ENCODE measurements around the gene STK24. TPM values are rescaled to one million over a fixed set of nuclear protein-coding genes. Genes with fewer than 3 reads are reported as not detected.
"Not testable (repeated sequence)": the region's sequence is repeated elsewhere in the genome, so short reads cannot be mapped to it uniquely, and the experiment has no call there.

STK24 gene
- total RNA-seq, 1 experiment from 2014 or later = 107 TPM

- no peak for DNase-seq
- H3K27me3 ChIP-seq (ENCODE audit: control insufficient read depth, insufficient read depth, low read length) = no peaks in the 10 kb centered on the region
- peaks cover 1% of the 10 kb centered on the region for H3K36me3 ChIP-seq (replicated peaks; ENCODE audit: control insufficient read depth, insufficient read depth, low read length)
- no peak overlapping the region for H3K4me3 ChIP-seq (ENCODE audit: insufficient read depth, low read depth, low read length)
These were observed 147.4 kb downstream of the STK24 start for GRCh38 chr13:98429531-98429930.

DNA sequence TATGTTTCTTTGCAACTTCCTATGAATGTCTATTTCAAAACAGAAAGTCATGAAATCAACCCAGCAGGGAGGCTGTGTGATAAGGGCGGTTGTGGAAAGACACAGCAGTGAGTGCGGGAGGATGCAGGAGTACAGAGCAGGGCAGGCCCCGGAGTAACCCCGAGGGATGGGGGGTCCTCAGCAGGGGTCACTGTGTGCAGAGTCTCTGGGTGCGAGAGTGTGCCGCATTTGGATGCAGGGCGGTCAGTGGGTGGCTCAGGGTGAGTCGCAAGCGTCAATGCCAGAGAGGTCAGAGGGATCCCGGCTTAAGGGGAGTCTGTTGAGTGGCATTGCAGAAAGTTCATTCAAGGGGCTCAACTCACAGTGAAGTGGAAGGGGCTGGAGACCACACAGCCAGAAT is 147.8 kb downstream of the STK24 start:
- Histone ChIP-seq H3K4me3 (ENCODE audit: insufficient read depth, low read depth, low read length) (no peak overlapping the region), H3K27me3 (ENCODE audit: control insufficient read depth, insufficient read depth, low read length) (no peaks in the 10 kb centered on the region), H3K36me3 (replicated peaks; ENCODE audit: control insufficient read depth, insufficient read depth, low read length) (peaks cover 1% of the 10 kb centered on the region)
- no peak for DNase-seq

DNA sequence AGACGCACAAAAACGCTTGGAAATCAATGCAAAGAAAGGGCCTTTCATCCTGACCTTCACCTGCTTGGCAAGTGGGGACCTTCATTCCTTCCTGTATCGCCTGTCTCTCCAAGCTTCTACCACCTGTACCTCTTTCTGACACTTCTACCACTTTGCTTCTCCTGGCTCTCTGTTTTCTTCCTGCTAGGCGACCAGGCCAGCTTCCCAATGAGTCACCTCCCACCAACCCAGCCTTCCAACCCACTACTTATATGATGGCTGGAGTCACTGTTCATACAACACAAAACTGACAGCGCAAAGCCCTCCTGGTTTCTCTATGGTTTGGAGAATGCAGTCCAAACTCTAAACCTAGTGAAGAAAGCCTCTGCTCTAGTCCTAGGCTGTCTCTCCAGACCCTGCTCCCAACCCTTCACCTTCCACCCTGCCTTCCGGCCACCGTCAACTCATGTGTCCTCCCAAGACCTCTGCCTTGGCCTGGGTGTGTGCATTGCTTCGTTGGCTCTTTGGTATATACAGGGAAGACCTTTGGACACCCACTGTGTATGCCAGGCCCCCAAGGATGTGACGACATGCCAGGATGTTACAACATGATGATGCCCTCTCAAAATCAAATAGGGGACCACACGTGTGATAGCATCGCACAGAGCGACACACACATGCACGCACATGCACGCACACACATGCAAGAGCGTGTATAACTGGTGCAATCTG is 148.5 kb downstream of the STK24 start:
- DNase-seq = no peak
- Histone ChIP-seq H3K27me3 (ENCODE audit: control insufficient read depth, insufficient read depth, low read length) (no peaks in the 10 kb centered on the region), H3K4me3 (ENCODE audit: insufficient read depth, low read depth, low read length) (no peak overlapping the region), H3K36me3 (replicated peaks; ENCODE audit: control insufficient read depth, insufficient read depth, low read length) (peaks cover 1% of the 10 kb centered on the region)

DNA sequence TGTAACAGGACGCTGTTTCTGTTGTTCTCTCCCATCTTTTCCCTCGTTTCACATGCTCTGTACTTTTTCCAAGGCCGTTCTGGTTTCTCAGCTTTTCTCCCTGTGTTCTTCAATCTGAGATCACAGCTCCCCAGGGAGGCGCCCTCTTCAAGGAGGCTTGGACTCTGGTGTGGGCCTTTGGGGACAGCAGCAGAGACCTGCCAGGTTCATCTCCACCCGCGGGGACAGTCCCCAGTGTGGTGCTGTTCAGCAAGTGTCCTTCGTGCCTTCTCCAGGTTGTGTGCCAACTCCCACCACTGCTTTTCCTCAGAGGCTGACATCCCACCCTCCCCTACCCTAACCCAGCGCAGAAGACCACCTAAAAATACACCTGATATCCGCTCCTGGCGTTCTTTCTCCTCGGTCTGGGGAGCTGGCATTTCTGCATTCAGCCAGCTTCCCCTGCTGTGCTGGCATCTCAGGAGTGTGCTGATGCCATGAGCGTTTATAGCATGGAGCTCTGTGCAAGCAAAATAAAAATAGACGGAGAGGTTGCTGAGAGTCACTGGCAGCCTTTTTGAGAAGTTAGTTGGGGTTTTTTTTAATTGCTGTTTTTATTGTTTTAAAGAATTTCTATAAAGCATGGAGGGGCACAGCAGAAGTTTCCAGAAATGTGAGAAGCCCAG is 149.4 kb downstream of the STK24 start:
- Histone ChIP-seq H3K27me3 (ENCODE audit: control insufficient read depth, insufficient read depth, low read length) (no peaks in the 10 kb centered on the region), H3K36me3 (replicated peaks; ENCODE audit: control insufficient read depth, insufficient read depth, low read length) (peaks cover 1% of the 10 kb centered on the region), H3K4me3 (ENCODE audit: insufficient read depth, low read depth, low read length) (no peak overlapping the region)
- no peak for DNase-seq

DNA sequence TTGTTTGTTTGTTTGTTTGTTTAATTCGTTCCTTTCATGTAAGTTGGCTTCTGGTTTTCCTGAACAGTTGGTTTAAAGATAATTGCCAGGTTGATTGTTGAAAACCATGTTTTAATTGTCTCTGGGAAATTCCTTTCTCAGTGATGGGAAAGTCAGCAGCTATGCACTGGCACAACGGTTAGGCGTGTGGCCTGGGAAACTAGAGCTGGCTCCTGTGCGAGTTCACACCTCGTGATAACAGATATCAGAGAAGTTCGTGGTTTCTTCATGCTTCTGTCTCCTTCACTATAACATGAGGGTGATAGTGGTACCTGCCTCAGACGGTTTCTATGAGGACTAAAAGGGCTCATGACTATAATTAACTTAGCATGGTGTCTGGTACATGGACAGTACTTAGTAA is 153.5 kb downstream of the STK24 start:
- no peak for DNase-seq
- H3K4me3 ChIP-seq (ENCODE audit: insufficient read depth, low read depth, low read length) = no peak overlapping the region
- H3K36me3 ChIP-seq (replicated peaks; ENCODE audit: control insufficient read depth, insufficient read depth, low read length) = no peaks in the 10 kb centered on the region; the same call in none of the 2 replicates
- no peaks in the 10 kb centered on the region for H3K27me3 ChIP-seq (ENCODE audit: control insufficient read depth, insufficient read depth, low read length)

- H3K4me3 ChIP-seq (ENCODE audit: insufficient read depth, low read depth, low read length) = no peak overlapping the region
- no peak for DNase-seq
- H3K36me3 ChIP-seq (replicated peaks; ENCODE audit: control insufficient read depth, insufficient read depth, low read length) = no peaks in the 10 kb centered on the region; the same call in none of the 2 replicates
- H3K27me3 ChIP-seq (ENCODE audit: control insufficient read depth, insufficient read depth, low read length) = no peaks in the 10 kb centered on the region
These were observed 154.9 kb downstream of the STK24 start for GRCh38 chr13:98422046-98422445.

DNA sequence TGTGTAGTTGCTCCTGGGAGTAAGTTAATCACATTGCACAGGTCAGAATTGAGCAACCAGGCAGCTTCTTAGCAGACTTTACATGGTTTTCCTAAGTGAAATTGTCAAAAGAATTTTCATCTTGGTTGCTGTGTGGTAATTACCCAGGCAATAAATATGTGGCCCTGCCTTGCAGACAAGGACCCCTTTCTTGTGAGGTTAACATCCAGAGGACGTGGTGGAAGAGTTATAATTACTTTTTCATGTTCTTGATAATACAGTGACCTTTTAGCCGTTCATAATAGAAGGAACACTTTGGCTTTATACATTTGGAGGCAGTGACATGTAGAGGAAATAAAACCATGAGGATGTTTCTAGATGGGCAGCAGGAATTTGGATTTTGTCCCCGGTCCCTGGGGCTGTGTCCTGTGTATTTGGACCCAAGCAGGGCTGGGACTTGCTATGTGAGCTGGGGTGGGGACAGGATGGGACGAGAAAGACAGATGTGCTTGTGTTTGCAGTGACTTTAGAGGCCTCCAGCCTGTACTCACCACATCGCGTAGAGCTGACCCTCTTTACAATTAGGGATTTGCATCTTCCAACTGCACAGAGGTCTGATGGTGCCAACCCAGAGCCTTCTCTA is 156.2 kb downstream of the STK24 start:
- H3K4me3 ChIP-seq (ENCODE audit: insufficient read depth, low read depth, low read length) = no peak overlapping the region
- no peaks in the 10 kb centered on the region for H3K27me3 ChIP-seq (ENCODE audit: control insufficient read depth, insufficient read depth, low read length)
- H3K36me3 ChIP-seq (replicated peaks; ENCODE audit: control insufficient read depth, insufficient read depth, low read length) = no peaks in the 10 kb centered on the region; the same call in none of the 2 replicates
- no peak for DNase-seq

DNA sequence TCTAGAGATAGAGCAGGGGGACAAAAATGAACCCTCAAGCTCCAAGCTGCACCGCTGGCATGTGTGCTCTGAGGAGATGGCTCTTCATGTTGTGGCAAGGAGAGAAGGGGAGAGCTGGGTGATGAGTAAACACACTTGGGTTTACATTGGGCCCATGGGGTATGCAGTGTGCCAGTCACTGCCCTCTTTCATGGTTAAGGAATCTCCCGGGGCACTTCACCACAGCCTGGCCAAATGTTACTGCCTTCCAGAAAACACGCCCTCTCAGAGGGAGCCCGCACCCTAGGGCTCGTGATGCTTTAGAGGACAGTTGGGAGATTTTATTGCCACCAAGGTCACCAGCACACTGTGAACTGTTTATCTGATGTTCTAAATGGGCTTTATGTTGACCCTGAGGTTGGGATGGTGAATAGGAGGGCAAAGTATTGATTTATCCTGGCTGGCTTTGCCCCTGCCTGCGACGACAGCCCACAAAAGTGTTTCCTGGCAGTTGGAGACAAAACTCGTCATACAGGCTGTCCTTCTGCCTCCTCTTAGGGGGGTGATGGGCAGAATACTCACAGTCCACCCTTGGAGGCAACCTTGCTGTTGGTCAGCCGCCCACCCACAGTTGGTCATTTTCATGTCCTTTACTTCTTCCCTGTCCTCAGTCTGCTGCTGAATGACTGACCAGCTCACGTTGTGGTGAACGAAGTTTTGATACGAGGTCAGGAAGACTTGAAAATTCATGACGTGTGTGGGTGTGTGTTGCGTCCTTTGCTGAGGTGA is 156.9 kb downstream of the STK24 start:
- no peak for DNase-seq
- Histone ChIP-seq H3K27me3 (ENCODE audit: control insufficient read depth, insufficient read depth, low read length) (no peaks in the 10 kb centered on the region), H3K36me3 (replicated peaks; ENCODE audit: control insufficient read depth, insufficient read depth, low read length) (no peaks in the 10 kb centered on the region; the same call in none of the 2 replicates), H3K4me3 (ENCODE audit: insufficient read depth, low read depth, low read length) (no peak overlapping the region)

- Histone ChIP-seq H3K36me3 (replicated peaks; ENCODE audit: control insufficient read depth, insufficient read depth, low read length) (peaks cover 1% of the 10 kb centered on the region), H3K4me3 (ENCODE audit: insufficient read depth, low read depth, low read length) (no peak overlapping the region), H3K27me3 (ENCODE audit: control insufficient read depth, insufficient read depth, low read length) (no peaks in the 10 kb centered on the region)
- DNase-seq = no peak
These were observed 160.5 kb downstream of the STK24 start for GRCh38 chr13:98416408-98416807.

DNA sequence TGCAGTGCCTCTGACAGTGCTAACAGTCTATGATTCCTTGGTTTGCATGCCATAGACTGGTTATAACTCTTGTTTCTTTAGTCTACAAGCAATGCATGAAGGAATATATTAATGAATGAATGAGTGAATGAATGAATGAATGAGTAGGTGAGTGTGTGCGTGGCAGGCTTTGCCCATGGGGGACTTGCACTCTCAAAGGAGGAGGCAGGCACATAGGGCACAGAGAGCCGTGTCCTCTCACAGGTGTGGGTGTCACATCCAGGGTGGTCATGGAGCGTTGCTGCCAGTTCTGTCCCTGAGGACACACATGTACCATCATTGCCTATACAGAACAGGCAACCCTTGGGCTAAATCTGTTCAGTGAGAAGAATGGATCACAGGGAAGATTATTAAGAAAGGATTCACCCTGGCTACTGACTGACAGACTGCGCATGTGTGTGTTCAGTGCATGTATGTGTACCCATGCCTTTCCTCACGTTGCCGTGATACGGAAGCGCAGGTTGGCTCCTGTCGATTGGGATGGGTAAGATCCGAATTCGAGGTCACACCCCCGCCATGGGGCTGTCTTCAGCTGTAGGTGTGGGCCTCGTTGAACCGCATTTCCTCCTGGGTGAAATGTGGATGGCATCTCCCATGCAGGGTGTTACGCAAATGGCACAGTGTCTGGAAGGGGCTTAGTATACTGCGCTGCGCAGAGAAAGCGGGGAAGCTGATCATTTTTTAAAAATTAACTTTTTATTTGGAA is 161.4 kb downstream of the STK24 start:
- H3K27me3 ChIP-seq (ENCODE audit: control insufficient read depth, insufficient read depth, low read length) = no peaks in the 10 kb centered on the region
- no peak for DNase-seq
- H3K4me3 ChIP-seq (ENCODE audit: insufficient read depth, low read depth, low read length) = no peak overlapping the region
- H3K36me3 ChIP-seq (replicated peaks; ENCODE audit: control insufficient read depth, insufficient read depth, low read length) = peaks cover 1% of the 10 kb centered on the region

GRCh38 chr13:98413796-98414195 is 163.1 kb downstream of the STK24 start:
- DNase-seq = no peak
- H3K27me3 ChIP-seq (ENCODE audit: control insufficient read depth, insufficient read depth, low read length) = no peaks in the 10 kb centered on the region
- peaks cover 2% of the 10 kb centered on the region for H3K36me3 ChIP-seq (replicated peaks; ENCODE audit: control insufficient read depth, insufficient read depth, low read length)
- no peak overlapping the region for H3K4me3 ChIP-seq (ENCODE audit: insufficient read depth, low read depth, low read length)

DNA sequence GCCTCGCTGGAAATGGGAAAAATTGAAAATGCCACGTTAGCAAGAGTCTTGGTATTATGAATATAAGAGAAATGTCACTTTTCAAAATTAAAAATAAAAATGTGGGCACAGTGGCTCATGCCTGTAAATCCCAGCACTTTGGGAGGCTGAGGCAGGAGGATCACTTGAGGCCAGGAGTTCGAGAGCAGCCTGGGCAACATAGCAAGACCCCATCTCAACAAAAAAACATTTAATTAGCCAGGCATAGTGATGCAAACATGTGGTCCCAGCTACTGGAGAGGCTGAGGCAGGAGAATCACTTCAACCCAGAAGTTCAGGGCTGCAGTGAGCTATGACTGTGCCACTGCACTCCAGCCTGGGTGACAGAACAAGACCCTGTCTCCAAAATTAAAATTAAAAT is 163.6 kb downstream of the STK24 start:
- H3K36me3 ChIP-seq (replicated peaks; ENCODE audit: control insufficient read depth, insufficient read depth, low read length); H3K27me3 ChIP-seq (ENCODE audit: control insufficient read depth, insufficient read depth, low read length); DNase-seq; H3K4me3 ChIP-seq (ENCODE audit: insufficient read depth, low read depth, low read length): not testable (repeated sequence)

GRCh38 chr13:98411617-98412265 is 165.2 kb downstream of the STK24 start:
- H3K36me3 ChIP-seq (replicated peaks; ENCODE audit: control insufficient read depth, insufficient read depth, low read length) = peaks cover 2% of the 10 kb centered on the region
- H3K4me3 ChIP-seq (ENCODE audit: insufficient read depth, low read depth, low read length) = no peak overlapping the region
- DNase-seq = no peak
- H3K27me3 ChIP-seq (ENCODE audit: control insufficient read depth, insufficient read depth, low read length) = no peaks in the 10 kb centered on the region

DNA sequence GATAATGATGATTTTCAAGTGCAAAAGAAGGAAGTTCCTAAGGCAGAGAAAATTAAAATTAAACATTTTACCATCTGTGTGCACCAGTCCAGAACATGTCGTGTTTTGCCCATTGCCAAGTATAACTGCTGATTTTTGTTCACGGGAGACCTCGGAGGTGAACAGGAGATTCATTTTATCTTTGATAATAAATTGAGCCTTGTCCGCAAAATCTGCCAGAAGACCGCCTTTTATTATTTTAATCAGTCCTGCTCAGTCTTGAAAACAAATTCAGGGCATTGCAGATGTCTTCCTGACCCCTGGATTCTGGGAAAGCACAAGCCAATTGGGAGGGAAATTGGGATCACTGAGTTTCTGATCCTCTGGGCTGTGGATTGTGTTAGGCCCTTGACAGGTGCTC is 165.9 kb downstream of the STK24 start:
- no peaks in the 10 kb centered on the region for H3K27me3 ChIP-seq (ENCODE audit: control insufficient read depth, insufficient read depth, low read length)
- DNase-seq = no peak
- H3K4me3 ChIP-seq (ENCODE audit: insufficient read depth, low read depth, low read length) = no peak overlapping the region
- peaks cover 2% of the 10 kb centered on the region for H3K36me3 ChIP-seq (replicated peaks; ENCODE audit: control insufficient read depth, insufficient read depth, low read length)
